SH-SY5Y (cell line): ENCODE measurements around the gene SCN11A.

Experiments
- GATA2 ChIP-seq: IDR thresholded peaks from 2 replicates; pipeline ENCODE4 v1.6.1; 2011; ENCODE audit warnings: mild to moderate bottlenecking, low read depth, low read length
- GATA3 ChIP-seq: IDR thresholded peaks from 2 replicates; pipeline ENCODE4 v1.6.1; 2011; ENCODE audit warnings: low read depth, mild to moderate bottlenecking, low read length, moderate library complexity

DNA sequence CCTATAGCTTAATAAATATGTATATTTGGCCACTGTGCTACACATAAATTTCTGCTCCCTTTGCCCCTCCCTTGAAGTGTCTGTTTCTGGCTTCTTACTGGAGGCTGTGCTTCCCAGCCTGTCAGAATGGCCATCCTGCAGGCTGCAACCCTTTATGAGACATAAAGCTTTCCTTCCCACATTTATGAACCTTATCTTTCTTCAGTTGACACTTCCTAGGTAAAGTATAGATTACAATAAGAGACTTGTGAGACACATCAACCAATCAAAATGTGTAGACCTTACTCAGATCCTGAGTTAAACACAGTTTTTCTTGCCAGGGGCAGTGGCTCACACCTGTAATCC lies 29.5 kb downstream of the SCN11A start:
- TF ChIP-seq GATA2 (no peak), GATA3 (no peak)
